Muscle layer of duodenum (tissue), 2 donors: ENCODE results near the gene EPM2AIP1.
"Not testable (repeated sequence)": the region's sequence is repeated elsewhere in the genome, so short reads cannot be mapped to it uniquely, and the experiment has no call there.

ENCODE experiments used
- H3K27ac ChIP-seq: one replicate; pipeline ENCODE4 v1.7.0; 2013; ENCODE audit warnings: mild to moderate bottlenecking, low read length
- H3K27me3 ChIP-seq: one replicate; pipeline ENCODE4 v1.7.0; 2013; ENCODE audit warnings: low read depth, mild to moderate bottlenecking, control low read depth, low read length
- H3K36me3 ChIP-seq, 2 donors: one replicate each; pipeline ENCODE4 v1.7.0; 2013; ENCODE audit warnings: low read length in 2 of 2, control low read depth in 1 of 2, mild to moderate bottlenecking in 1 of 2; ENCODE audit not compliant: insufficient read depth in 2 of 2, control insufficient read depth in 1 of 2
- H3K4me1 ChIP-seq, 2 donors: one replicate each; pipeline ENCODE4 v1.7.0; 2013; ENCODE audit warnings: low read length in 2 of 2, mild to moderate bottlenecking in 2 of 2, control low read depth in 1 of 2, moderate library complexity in 1 of 2; ENCODE audit not compliant: insufficient read depth in 2 of 2, control insufficient read depth in 1 of 2
- H3K4me3 ChIP-seq, 2 donors: one replicate each; pipeline ENCODE4 v1.7.0; 2013; ENCODE audit warnings: low read length in 2 of 2, low read depth in 1 of 2, mild to moderate bottlenecking in 1 of 2
- H3K9me3 ChIP-seq, 2 donors: one replicate each; pipeline ENCODE4 v1.7.0; 2013; ENCODE audit warnings: low read length in 2 of 2, control low read depth in 1 of 2, mild to moderate bottlenecking in 1 of 2; ENCODE audit not compliant: control insufficient read depth in 1 of 2
- donor health status: healthy.

The EPM2AIP1 gene

DNA sequence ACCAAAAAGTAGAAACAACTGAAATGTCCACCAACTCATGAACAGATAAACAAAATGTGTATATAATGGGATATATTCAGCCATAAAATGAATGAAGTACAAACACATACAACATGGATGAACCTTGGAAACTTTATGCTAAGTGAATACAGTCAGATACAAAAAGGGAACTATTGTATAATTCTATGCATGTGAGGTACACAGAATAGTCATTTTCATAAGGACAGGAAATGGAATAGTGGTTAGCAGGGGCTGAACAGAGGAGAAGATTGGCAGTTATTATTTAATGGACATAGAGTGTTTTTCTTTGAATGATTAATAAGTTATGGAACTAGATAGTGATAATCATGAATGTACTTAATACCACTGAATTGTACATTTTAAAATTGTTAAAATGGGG lies 28.1 kb downstream of the EPM2AIP1 start:
- Histone ChIP-seq H3K27me3 (no peaks in the 10 kb centered on the region), H3K27ac (no peak overlapping the region), H3K4me3 (no peak overlapping the region), H3K9me3 (no peaks in the 10 kb centered on the region), H3K4me1 (peaks cover 0 to 2% of the 10 kb centered on the region in 2 donors), H3K36me3 (no peaks in the 10 kb centered on the region)

DNA sequence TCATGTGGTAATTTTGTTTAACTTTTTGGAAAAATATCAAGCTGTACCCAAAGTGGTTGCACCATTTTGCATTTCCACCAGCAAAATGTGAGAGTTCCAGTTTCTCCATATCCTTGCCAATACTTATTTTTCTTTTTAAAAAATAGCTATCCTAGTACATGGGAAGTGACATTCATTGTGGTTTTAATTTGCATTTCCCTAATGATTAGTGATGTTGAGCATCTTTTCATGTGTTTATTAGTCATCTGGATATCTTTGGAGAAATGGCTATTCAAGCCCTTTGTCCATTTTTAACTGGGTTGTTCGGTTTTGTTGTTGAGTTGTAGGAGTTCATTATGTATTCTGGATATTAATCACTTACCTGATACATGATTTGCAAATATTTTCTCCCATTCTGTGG lies 28.6 kb downstream of the EPM2AIP1 start:
- Histone ChIP-seq H3K9me3 (no peaks in the 10 kb centered on the region), H3K4me3 (no peak overlapping the region), H3K27ac (no peak overlapping the region), H3K4me1 (no peaks in the 10 kb centered on the region), H3K27me3 (no peaks in the 10 kb centered on the region), H3K36me3 (no peaks in the 10 kb centered on the region)

GRCh38 chr3:36963008-36963407 lies 29.9 kb downstream of the EPM2AIP1 start:
- not testable (repeated sequence) for H3K4me3 ChIP-seq, H3K9me3 ChIP-seq, H3K36me3 ChIP-seq, H3K27ac ChIP-seq, H3K27me3 ChIP-seq, H3K4me1 ChIP-seq

DNA sequence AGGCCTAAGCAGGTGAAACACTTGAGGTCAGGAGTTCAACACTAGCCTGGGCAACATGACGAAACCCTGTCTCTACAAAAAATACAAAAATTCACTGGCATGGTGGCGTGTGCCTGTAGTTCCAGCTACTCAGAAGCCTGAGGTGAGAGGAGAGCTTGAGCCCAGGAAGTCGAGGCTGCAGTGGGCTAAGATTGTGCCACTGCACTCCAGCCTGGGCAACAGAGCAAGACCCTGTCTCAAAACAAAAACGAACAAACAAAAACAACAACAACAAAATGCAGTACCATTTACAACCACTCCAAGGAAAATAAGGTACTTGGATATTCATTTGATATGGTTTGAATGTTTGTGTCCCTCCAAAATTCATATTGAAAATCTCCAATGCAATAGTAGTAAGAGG lies 32.4 kb downstream of the EPM2AIP1 start:
- H3K9me3 ChIP-seq: no peaks in the 10 kb centered on the region

GRCh38 chr3:36959821-36960220 lies 33.1 kb downstream of the EPM2AIP1 start:
- H3K36me3 ChIP-seq: no peaks in the 10 kb centered on the region

More for the DNA sequence above, 32.4 kb downstream of the EPM2AIP1 start:
- Histone ChIP-seq H3K4me1 (no peaks in the 10 kb centered on the region), H3K27ac (no peak overlapping the region), H3K27me3 (no peaks in the 10 kb centered on the region), H3K36me3 (no peaks in the 10 kb centered on the region), H3K4me3 (no peak overlapping the region)

DNA sequence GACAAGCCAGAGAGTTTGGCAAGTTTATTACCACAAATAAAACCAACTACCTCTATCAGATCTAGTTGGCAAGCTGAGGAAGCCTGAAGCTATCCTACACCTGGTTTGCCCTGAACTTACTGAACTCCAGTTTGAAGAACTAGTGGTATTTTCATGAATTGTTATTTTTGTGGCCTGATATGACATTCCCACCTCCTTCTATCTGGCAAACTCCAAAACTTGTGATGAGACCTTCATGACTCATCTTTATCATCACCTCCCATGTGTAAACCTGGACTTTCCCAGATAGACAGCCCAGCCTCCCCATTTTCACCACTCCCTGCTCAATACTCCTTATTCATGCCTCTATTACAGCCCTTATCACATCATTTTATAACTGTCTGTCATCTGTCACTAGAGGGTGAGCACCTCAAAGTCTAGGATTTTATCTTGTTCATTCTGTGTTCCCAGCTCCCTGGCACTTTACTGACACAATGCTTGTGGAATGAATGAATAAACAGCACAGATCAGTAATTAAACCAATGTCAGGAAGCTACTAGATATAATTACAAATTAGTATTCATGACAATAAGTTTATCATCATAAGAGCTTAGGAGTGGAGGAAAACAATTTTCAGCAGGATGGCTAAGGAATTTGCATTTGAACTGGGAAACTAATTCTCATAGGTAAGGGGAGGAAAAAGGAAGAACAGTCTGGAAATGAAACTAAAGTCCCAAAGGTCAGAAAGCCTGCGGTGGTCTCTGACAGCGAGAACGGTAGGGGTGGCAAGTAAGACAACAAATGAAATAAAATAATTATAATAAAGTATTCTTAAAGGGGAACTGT lies 34.9 kb downstream of the EPM2AIP1 start:
- Histone ChIP-seq H3K9me3 (no peaks in the 10 kb centered on the region), H3K4me1 (no peaks in the 10 kb centered on the region), H3K27ac (no peak overlapping the region), H3K27me3 (no peaks in the 10 kb centered on the region), H3K4me3 (no peak overlapping the region), H3K36me3 (no peaks in the 10 kb centered on the region)

More at GRCh38 chr3:36959821-36960220, 33.1 kb downstream of the EPM2AIP1 start:
- Histone ChIP-seq H3K27me3 (no peaks in the 10 kb centered on the region), H3K27ac (no peak overlapping the region), H3K4me1 (no peaks in the 10 kb centered on the region), H3K9me3 (no peaks in the 10 kb centered on the region), H3K4me3 (no peak overlapping the region)

- Histone ChIP-seq H3K27ac (no peak overlapping the region), H3K9me3 (no peaks in the 10 kb centered on the region), H3K4me3 (no peak overlapping the region), H3K36me3 (no peaks in the 10 kb centered on the region), H3K4me1 (no peaks in the 10 kb centered on the region), H3K27me3 (no peaks in the 10 kb centered on the region)
Observed at GRCh38 chr3:36957063-36957462, 35.9 kb downstream of the EPM2AIP1 start.

DNA sequence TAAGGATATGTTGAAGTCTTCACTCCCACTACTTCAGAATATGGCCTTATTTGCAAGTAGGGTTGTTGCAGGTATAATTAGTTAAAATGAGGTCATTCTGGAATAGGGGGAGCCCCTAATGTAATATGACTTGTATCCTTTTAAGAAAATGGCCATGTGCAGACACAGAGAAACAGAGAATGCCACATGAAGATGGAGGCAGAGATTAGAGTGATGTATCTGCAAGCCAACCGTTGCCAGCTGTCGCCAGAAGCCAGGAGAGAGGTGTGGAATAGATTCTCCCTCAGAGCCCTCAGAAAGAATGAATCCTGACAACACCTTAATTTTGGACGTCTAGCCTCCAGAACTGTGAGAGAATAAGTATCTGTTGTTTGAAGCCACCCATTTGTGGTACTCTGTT lies 36.8 kb downstream of the EPM2AIP1 start:
- no peaks in the 10 kb centered on the region for H3K27me3 ChIP-seq
- no peak overlapping the region for H3K27ac ChIP-seq
- H3K9me3 ChIP-seq: no peaks in the 10 kb centered on the region
- no peaks in the 10 kb centered on the region for H3K4me1 ChIP-seq
- H3K36me3 ChIP-seq: no peaks in the 10 kb centered on the region
- no peak overlapping the region for H3K4me3 ChIP-seq

DNA sequence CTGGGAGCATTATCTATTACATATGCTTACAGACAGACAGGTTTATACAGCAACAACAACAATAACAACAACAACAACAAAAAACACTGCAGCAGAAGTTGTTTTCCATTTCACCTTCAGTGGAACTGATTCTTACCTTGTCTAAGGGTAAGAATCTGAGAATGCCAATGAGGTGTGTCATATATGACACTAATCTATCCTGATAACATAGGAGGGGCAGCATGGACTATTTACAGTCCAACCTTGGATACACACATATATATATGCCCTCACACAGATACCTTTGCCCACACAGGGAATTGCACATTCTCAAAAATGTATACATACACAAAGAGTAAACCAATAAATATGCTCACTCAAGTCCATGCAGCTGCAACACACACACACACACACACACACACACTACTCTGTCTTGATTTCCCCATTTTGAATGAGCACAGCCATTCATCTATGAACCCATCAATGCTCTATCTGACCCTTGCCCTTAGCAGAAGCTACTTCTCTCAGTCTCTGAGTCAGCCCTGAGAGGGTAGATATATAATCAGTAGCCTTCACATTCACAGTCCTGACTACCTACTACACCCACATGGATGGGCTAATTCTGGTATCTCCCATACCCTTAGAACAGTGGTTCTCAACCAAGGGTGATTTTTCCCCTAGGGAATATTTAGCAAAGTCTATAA lies 38.3 kb downstream of the EPM2AIP1 start:
- H3K9me3 ChIP-seq: no peaks in the 10 kb centered on the region

DNA sequence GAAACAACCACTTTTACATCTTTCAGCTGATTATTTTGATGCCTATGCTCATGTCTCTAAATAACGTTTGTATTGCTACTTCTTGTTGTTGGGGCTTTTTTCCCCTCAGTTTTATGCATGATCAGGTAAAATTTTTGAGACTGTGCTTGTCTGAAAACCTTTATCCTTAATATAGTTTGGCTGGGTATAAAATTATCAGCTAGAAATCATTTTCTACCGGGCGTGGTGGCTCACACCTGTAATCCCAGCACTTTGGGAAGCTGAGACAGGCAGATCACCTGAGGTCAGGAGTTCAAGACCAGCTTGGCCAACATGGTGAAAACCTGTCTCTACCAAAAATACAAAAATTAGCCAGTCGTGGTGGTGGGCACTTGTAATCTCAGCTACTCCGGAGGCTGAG lies 45.1 kb downstream of the EPM2AIP1 start:
- H3K4me3 ChIP-seq, H3K9me3 ChIP-seq, H3K27ac ChIP-seq, H3K4me1 ChIP-seq, H3K27me3 ChIP-seq, H3K36me3 ChIP-seq: not testable (repeated sequence)

More for the DNA sequence above, 38.3 kb downstream of the EPM2AIP1 start:
- no peaks in the 10 kb centered on the region for H3K27me3 ChIP-seq
- no peaks in the 10 kb centered on the region for H3K4me1 ChIP-seq
- H3K27ac ChIP-seq: no peak overlapping the region
- H3K4me3 ChIP-seq: no peak overlapping the region
- no peaks in the 10 kb centered on the region for H3K36me3 ChIP-seq

DNA sequence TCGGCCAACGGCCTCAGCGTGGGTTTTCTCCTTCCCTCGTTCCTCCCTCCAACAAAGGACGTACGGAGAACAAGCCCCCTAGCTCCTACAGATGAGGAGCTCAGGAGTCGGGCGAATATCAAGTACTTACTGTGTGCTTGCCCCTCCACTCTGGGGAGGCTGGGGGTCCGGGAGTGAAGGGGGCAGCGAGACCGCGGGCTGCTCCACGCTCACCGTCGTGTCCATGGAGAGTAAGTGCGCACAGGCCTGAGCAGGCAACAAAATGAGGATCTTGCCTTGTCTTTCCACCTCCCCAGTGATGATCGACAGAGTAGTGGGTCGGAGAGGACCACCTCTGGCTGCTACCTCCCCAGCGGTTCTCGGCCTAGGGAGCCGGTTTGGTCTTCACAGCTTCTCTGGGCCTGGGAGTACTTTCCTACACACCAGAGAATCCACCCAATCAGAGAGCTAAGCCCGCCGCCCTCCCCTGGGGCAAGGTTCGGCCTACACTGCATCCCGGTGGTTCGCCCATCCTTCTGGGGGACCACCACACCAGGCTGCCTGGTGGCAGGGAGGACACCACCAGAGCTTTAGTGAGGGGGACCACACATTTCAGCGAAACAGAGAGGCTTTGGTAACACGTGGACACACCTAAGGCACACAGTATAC lies 47.5 kb downstream of the EPM2AIP1 start:
- no peak overlapping the region for H3K27ac ChIP-seq

More for the DNA sequence above, 47.5 kb downstream of the EPM2AIP1 start:
- Histone ChIP-seq H3K9me3 (peaks cover 0 to 6% of the 10 kb centered on the region in 2 donors), H3K4me1 (peaks cover 5 to 9% of the 10 kb centered on the region in 2 donors), H3K4me3 (peak overlapping the region; percentile 74 to 86), H3K27me3 (no peaks in the 10 kb centered on the region), H3K36me3 (no peaks in the 10 kb centered on the region)
